ENCODE data around the gene WBP2. TPM values are rescaled to one million over a fixed set of nuclear protein-coding genes. Genes with fewer than 3 reads are reported as not detected.
A peak's percentile ranks its signal among the peaks of the same experiment; 100 is the strongest.

Gene WBP2
- total RNA-seq, 1 donor, result 31.1 TPM

DNA sequence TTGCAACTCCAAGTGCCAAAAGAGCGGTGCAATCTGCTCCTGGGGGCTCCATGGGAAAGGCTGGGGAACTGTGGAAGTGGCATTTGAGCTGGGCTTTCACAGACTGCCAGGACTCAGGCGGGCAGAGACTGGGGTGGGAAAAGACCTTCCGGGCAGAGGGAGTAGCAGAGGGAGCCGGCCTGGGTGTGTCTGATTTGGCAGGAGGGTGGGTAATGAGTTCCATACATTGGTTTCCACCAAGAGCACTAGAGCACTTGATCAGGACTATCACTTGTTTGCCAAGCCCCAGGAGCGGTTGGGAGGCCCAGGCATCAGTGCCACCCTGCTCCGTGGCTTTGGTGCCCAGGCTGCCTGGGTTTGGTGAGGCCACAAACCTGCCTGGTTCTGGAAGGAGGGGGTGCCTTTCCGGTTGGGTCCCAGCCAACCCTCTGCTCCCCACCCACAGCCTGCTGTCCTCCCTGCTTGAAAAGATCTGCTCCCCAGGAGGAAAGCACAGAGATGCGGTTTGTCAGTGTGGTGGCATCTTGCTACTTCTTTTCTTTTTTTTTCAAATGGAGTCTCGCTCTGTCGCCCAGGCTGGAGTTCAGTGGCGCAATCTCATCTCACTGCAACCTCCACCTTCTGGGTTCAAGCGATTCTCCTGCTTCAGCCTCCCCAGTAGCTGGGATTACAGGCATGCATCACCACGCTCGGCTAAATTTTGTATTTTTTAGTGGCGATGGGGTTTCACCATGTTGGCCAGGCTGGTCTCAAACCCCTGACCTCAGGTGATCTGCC is 26.7 kb upstream of the WBP2 start:
- peak; percentile 10 for DNase-seq (ENCODE audit: insufficient read length, low spot score, missing footprints)
- H3K4me1 ChIP-seq (ENCODE audit: insufficient read depth, low read length), result peaks cover 7% of the 10 kb centered on the region
- peaks cover 6% of the 10 kb centered on the region for H3K27me3 ChIP-seq (ENCODE audit: insufficient read depth, low read length)
- H3K27ac ChIP-seq (ENCODE audit: low read depth, low read length), result no peak overlapping the region
- no peaks in the 10 kb centered on the region for H4K20me1 ChIP-seq (ENCODE audit: insufficient read depth, low read length)
- TF ChIP-seq, protein P1, sequence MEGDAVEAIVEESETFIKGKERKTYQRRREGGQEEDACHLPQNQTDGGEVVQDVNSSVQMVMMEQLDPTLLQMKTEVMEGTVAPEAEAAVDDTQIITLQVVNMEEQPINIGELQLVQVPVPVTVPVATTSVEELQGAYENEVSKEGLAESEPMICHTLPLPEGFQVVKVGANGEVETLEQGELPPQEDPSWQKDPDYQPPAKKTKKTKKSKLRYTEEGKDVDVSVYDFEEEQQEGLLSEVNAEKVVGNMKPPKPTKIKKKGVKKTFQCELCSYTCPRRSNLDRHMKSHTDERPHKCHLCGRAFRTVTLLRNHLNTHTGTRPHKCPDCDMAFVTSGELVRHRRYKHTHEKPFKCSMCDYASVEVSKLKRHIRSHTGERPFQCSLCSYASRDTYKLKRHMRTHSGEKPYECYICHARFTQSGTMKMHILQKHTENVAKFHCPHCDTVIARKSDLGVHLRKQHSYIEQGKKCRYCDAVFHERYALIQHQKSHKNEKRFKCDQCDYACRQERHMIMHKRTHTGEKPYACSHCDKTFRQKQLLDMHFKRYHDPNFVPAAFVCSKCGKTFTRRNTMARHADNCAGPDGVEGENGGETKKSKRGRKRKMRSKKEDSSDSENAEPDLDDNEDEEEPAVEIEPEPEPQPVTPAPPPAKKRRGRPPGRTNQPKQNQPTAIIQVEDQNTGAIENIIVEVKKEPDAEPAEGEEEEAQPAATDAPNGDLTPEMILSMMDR (IDR thresholded peaks at IDR 0.05; ENCODE audit: extremely low read depth, low read depth, low read length), result no peak
- H2AFZ ChIP-seq (ENCODE audit: low read length), result no peak overlapping the region
- no peaks in the 10 kb centered on the region for H3K79me2 ChIP-seq (ENCODE audit: insufficient read depth, low read length)
- H3K36me3 ChIP-seq (ENCODE audit: insufficient read depth, low read length), result no peaks in the 10 kb centered on the region
- no peak overlapping the region for H3K4me2 ChIP-seq (ENCODE audit: insufficient read depth, low read length)
- H3K4me3 ChIP-seq (ENCODE audit: insufficient read depth, low read length), result no peak overlapping the region
- no peaks in the 10 kb centered on the region for H3K9me3 ChIP-seq (ENCODE audit: low read depth, low read length)

DNA sequence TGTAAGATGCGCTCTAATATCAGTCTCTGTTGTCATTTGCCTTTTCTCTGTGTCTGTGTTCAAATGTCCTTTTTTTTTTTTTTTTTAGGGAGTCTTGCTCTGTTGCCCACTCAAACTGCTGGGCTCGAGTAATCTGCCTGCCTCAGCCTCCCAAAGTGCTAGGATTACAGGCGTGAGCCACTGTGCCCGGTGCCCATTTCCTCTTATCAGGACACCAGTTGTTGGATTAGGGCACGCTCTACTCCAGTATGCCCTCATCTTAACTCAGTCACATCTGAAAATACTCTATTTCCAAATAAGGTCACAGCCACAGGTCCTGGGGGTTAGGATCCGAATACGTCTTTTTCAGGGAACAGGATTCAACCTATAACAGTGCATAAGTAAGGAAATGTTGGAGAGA is 25.1 kb upstream of the WBP2 start:
- Histone ChIP-seq H3K9me3 (ENCODE audit: low read depth, low read length) (no peaks in the 10 kb centered on the region), H3K4me3 (ENCODE audit: insufficient read depth, low read length) (no peak overlapping the region), H3K4me2 (ENCODE audit: insufficient read depth, low read length) (no peak overlapping the region), H3K36me3 (ENCODE audit: insufficient read depth, low read length) (no peaks in the 10 kb centered on the region), H2AFZ (ENCODE audit: low read length) (no peak overlapping the region), H3K27me3 (ENCODE audit: insufficient read depth, low read length) (peaks cover 6% of the 10 kb centered on the region), H4K20me1 (ENCODE audit: insufficient read depth, low read length) (peaks cover 3% of the 10 kb centered on the region), H3K27ac (ENCODE audit: low read depth, low read length) (no peak overlapping the region), H3K79me2 (ENCODE audit: insufficient read depth, low read length) (no peaks in the 10 kb centered on the region), H3K4me1 (ENCODE audit: insufficient read depth, low read length) (peaks cover 23% of the 10 kb centered on the region)
- TF ChIP-seq, protein P1 (IDR thresholded peaks at IDR 0.05; ENCODE audit: extremely low read depth, low read depth, low read length), result no peak
- peak; percentile 48 for DNase-seq (ENCODE audit: insufficient read length, low spot score, missing footprints)

DNA sequence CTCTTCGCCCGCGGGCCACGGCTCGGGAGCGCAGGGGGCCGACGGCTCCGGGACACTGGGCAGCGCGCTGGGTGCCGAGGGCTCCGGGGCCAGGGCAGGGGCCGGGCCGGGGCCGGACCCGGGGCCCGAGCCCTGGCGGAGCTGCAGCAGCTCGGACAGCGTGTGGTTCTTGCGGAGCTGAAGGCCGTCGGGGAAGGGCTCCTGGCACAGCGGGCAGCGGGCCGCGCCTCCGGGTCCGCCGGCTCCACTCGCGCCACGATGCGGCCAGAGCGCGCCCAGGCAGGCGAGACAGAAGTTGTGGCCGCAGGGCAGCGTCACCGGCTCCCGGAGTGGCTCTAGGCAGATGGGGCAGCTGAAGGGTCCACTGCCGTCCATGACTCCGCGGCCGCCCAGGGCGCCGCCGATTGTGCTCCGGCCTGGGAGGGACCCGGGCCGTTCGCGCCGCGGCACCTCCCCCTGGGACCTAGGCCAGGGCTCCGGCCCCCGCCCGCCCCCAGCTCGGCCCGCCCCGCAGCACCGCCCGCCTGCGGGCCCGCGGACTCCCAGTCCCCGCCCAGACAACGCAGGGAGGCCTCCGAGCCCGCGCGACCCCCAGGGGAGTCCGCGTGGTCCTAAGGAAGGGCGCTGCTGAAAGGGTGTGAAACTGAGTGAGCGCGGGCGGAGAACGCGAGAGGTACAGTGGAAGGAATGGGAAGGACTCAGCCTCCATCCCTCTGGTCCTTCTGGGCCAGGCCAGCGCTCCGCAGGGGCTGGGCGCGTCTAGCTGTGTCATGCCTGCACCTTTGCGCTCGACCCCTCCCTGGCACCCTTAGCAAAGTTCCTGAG is 23.3 kb upstream of the WBP2 start, which contains the start of gene TRIM47:
Gene TRIM47 (minus strand): TSS at position 408 of the 825 bp plus-strand sequence. CDS start 33 bp downstream, at position 375.
- peaks cover 6% of the 10 kb centered on the region for H3K27me3 ChIP-seq (ENCODE audit: insufficient read depth, low read length)
- H2AFZ ChIP-seq (ENCODE audit: low read length), result peak within 1 kb of the TSS; percentile 80
- peak within 1 kb of the TSS; percentile 77 for H3K4me3 ChIP-seq (ENCODE audit: insufficient read depth, low read length)
- peaks cover 23% of the 10 kb centered on the region for H3K4me1 ChIP-seq (ENCODE audit: insufficient read depth, low read length)
- peak; percentile 94 for DNase-seq (ENCODE audit: insufficient read length, low spot score, missing footprints)
- peak within 1 kb of the TSS; percentile 41 for H3K27ac ChIP-seq (ENCODE audit: low read depth, low read length)
- H3K4me2 ChIP-seq (ENCODE audit: insufficient read depth, low read length), result peak within 1 kb of the TSS; percentile 86
- H3K9me3 ChIP-seq (ENCODE audit: low read depth, low read length), result no peaks in the 10 kb centered on the region
- TF ChIP-seq, protein P1 (IDR thresholded peaks at IDR 0.05; ENCODE audit: extremely low read depth, low read depth, low read length), result no peak
- no peaks in the 10 kb centered on the region for H3K36me3 ChIP-seq (ENCODE audit: insufficient read depth, low read length)
- H4K20me1 ChIP-seq (ENCODE audit: insufficient read depth, low read length), result peaks cover 3% of the 10 kb centered on the region
- no peaks in the 10 kb centered on the region for H3K79me2 ChIP-seq (ENCODE audit: insufficient read depth, low read length)

DNA sequence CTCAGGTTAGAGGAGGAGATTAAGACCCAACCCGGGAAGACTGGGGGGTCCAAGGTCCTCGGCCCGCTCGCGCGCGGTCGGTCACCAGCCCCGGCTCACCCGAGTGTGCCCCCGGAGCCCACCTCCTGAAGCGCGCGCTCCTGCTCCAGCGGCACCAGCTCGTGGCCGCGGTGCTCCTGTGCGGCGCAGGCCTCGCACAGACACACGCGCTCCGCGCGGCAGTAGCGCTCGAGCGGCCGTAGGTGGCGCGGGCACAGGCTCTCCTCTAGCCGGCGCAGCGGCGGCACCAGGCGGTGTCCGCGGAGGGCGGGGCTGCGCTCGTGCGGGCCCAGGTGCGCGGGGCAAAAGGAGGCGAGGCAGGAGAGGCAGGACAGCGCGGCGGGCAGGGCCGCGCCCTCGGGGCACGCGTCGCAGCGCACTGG is 22.6 kb upstream of the WBP2 start:
- Histone ChIP-seq H3K27me3 (ENCODE audit: insufficient read depth, low read length) (peaks cover 6% of the 10 kb centered on the region), H3K79me2 (ENCODE audit: insufficient read depth, low read length) (no peaks in the 10 kb centered on the region), H3K27ac (ENCODE audit: low read depth, low read length) (peak overlapping the region; percentile 41), H3K9me3 (ENCODE audit: low read depth, low read length) (no peaks in the 10 kb centered on the region), H3K4me1 (ENCODE audit: insufficient read depth, low read length) (peaks cover 27% of the 10 kb centered on the region), H3K4me3 (ENCODE audit: insufficient read depth, low read length) (peak overlapping the region; percentile 77), H2AFZ (ENCODE audit: low read length) (peak overlapping the region; percentile 80), H3K36me3 (ENCODE audit: insufficient read depth, low read length) (no peaks in the 10 kb centered on the region), H3K4me2 (ENCODE audit: insufficient read depth, low read length) (peak overlapping the region; percentile 86), H4K20me1 (ENCODE audit: insufficient read depth, low read length) (peaks cover 3% of the 10 kb centered on the region)
- TF ChIP-seq, protein P1 (IDR thresholded peaks at IDR 0.05; ENCODE audit: extremely low read depth, low read depth, low read length), result peak; percentile 13
- DNase-seq (ENCODE audit: insufficient read length, low spot score, missing footprints), result peak; percentile 95

Data from osteoblast (primary cell).